NCI-H2081 treated with DMSO at 0.1 percent for 48 hours (cell line): ENCODE results near the gene KCNJ2.

Experiments used
- DNase-seq: peaks from one replicate; lab custom pipeline; 2025; lab: John Stamatoyannopoulos, UW

KCNJ2 gene

DNA sequence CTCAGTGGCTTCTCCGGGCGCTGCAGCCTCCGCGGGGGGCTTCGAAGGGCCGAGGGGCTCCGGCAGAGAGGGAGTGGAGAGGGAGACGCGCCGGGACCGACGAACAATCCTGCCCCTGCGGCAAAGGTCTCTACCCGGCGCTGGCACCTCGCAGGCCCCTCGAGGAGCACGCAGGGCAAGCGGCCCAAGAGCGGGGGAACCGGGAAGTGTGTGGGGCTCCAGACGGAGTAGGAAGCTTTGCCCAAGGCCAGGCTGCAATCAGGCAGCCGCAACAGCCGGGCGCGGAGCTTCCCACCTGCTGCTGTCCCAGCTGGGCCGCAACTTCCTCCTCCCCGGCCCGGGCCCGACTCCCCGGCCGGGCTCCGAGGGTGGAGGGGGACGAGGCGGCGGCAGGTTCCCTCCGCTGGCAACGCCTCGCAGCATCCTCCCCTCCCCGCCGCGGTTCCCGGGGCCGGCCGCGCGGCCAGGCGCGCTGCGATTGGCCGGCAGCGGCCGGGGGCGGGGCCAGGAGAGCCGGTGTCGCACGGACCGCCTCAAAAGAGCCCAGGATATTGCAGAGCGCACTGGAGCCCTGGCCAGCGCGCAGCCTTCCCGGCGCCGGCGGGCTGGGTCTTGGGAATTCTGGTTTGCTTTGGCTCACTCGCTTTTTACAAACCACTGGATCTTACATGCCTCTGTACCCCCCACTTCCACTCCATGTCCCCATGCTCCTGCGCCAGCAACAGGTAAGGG lies at the start of gene KCNJ2:
Gene KCNJ2 (plus strand): TSS at position 556 of the 732 bp plus-strand sequence. CDS start 5,508 bp downstream, outside the sequence.
- DNase-seq, result peak; percentile 57

DNA sequence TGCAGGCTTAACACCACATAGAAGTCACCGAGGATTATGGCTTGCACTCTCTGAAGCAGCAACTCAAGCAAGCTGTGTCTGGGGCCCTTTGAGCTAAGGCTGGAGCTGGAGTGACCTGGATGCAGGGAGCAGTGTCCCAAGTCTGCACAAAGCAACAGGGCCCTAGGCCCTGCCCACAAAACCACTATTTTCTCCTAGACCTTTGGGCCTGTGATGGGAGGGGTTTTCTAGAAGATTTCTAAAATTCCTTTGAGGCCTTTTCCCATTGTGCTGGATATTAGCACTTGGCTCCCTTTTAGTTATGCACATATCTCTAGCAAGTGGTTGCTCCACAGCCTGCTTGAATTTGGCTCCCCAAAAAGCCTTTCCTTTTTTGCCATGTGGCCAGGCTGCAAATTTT lies 49.8 kb upstream of the KCNJ2 start:
- no peak for DNase-seq

DNA sequence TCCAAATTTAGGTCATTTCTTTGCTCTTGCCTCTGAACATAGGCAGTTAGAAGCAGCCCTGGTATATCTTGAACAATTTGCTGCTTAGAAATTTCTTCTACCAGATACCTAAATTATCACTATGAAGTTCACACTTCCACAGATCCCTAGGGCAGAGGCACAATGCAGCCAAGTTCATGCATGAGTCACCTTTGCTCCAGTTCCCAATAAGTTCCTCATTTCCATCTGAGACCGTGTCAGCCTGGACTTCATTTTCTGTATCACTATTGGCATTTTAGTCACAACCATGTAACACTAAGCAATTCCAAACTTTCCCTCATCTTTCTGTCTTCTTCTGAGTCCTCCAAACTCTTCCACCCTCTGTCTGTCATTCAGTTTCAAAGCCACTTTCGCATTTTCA lies 49.3 kb upstream of the KCNJ2 start:
- no peak for DNase-seq

DNA sequence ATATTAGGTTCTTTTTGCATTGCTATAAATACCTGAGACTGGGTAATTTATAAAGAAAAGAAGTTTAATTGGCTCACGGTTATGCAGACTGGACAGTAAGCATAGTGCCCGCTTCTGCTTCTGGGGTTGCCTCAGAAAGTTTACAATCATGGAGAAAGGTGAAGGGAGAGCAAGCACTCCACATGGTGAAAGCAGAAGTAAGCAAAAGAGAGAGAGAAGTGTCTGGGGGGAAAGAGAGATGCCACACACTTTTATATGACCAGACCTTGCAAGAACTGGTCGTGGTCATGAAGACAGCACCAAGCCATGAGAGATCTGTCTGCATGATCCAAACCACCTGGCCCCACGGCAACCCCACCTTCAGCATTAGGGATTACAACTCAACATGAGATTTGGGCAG lies 48.9 kb upstream of the KCNJ2 start:
- DNase-seq, result no peak

- no peak for DNase-seq
Observed at GRCh38 chr17:70121126-70121525, 48.2 kb upstream of the KCNJ2 start.

DNA sequence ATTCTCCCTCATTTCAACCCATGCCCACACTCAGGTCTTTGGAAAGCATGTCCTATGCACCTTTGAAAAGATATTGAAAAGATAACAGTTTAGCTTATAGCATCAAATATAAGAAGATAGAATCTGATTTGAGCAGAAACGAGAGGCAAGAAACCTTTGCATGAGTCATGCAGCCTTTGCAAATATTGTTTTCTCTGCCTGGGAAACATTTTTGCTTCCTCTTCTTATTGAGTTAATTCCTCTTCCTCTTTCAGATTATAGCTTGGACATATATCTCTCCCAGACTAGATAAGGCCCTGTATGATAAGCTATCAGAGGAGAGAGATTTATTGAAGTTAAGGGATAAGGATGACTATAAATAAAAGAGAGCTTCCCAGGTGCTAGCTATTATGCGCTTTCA lies 46.1 kb upstream of the KCNJ2 start:
- DNase-seq, result no peak

DNA sequence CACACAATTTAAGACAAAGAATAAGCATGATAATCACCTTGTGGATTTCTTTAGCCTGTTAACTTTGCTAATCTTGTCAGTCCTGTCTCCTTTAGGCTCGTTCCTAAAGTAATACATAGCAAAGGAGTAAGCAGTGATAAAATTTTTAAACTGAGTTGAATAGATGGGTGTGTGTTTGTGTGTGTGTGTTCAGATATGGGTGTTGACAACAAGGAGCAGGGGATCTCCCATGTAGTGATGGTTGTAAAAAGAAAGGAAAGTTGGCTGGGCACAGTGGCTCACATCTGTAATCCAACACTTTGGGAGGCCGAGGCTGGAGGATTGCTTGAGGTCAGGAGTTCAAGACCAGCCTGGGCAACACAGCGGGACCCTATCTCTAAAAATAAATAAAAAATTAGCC lies 44.6 kb upstream of the KCNJ2 start:
- no peak for DNase-seq

DNA sequence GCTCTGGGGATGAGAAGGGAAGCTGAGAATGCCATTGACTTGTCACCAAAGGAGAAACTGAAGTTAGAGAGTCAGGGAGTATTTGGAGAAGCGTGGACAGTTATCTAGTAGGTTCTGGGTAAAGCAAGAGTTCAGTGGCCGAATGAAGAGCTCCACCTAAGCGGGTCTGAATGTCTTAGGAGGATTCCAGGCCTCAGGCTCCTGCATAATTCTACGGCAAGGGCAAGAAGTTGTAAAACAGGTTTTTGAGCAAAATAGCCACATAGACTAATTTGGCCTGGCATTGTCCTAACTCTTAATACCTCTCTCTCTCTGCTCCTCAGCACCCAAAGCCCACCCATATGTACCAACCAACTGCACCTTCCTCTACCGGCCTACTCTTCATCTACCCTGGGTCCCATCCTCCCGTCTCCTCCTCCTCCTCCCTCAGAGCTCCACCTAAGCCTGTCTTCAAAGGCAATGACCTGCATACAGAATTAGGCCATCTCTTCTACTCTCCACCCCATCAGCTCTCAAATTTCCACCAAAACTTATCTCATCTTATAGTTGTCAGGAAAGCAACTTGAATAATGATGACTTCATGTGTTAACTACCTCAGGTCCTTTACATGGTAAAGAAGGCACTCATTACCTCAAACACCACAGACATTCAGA lies 42.0 kb upstream of the KCNJ2 start:
- DNase-seq, result no peak

GRCh38 chr17:70128727-70129238 lies 40.5 kb upstream of the KCNJ2 start:
- DNase-seq, result no peak

- no peak for DNase-seq
Observed at GRCh38 chr17:70130289-70130688, 39.0 kb upstream of the KCNJ2 start.

- no peak for DNase-seq
Observed at GRCh38 chr17:70132505-70132904, 36.8 kb upstream of the KCNJ2 start.

GRCh38 chr17:70134042-70134441 lies 35.3 kb upstream of the KCNJ2 start:
- DNase-seq, result no peak

DNA sequence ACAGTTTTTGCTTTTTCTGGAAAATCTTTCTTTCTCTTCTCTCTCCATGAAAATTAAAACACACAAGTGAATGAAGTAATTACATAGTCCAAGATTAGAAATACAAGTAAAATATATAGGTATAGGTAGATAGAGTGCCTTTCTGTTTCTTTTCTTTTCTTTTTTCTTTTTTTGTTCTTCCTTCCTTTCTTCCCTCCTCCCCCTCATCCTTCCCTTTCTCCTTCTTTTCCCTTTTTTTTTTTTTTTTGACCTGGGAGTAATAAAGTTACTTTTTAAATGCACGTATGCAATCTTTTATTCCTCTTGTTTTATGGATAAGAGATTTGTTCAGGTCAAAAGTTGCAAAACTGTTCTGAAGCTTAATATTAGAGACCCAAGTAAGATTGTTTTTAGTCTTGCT lies 34.6 kb upstream of the KCNJ2 start:
- no peak for DNase-seq

GRCh38 chr17:70136131-70136530 lies 33.2 kb upstream of the KCNJ2 start:
- DNase-seq, result no peak

- no peak for DNase-seq
Observed at GRCh38 chr17:70137451-70138230, 31.7 kb upstream of the KCNJ2 start.

- DNase-seq, result no peak
Observed at GRCh38 chr17:70138291-70138865, 31.0 kb upstream of the KCNJ2 start.

DNA sequence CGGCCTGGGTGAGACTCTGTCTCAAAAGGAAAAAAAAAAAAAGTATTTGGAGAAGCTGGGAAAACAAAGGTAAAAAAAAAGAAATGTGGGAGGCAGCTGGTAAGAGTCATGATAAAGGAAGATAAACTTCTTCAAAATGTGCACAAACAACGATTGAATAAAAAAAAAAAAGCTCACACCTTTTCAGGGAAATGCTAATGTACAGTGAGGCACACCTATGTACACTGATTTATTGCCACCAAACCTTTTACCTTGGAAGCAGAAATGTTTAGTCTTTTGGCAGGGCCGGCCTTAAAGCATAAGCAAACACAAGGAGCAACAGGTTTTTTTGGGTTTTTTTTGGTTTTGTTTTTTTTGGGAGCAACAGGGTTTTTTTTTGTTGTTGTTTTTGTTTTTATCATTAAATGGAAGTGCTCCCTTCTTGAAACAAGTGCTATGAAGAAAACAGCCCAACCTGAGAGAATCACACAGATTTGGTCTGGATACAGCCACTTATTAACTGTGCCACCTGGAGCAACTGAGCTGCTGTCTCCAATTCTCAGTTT lies 29.8 kb upstream of the KCNJ2 start:
- no peak for DNase-seq

DNA sequence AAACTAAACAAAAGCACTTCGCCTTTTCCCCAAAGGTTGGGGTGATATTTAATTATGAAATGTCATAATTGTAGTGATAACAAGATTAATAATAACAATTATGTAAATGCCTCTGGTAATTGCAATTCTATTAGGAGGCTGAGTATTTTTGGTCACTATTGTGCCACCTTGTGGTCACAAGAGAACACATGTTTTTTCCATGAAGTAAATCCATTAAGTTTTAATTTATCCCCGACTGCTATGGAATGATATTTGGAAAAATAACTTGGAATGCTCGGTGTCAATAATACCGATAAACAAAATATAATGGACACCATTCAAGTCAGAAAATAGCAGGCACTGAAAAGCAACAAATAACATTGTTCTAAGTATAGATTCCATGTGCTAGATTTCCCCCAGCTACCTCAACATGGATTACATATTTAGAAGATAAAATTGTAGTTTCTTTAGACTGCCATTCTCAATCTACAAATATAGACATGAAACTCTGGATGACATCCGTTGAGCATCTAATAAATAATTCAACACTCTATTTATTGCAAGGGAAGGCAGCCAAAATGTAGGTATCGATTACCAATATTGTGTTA lies 25.0 kb upstream of the KCNJ2 start:
- DNase-seq, result no peak

DNA sequence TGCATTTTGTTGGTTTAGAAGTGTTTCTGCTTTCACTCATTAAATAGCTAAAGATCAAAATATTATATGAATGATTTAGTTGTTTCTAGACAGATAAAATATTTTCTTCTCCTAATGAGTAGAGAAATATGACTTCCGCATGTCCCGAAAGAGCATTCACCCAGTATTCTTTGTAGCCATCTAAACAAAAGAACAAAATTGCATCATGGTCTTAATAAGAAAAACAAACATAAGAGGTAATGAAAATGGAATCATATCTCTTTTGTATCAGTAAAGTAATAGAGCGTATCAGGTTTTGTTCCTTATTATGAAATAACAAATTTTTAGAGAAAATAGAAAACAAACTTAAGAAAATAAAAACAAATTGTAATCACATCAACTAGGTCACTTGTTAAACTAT lies 16.1 kb upstream of the KCNJ2 start:
- no peak for DNase-seq

- DNase-seq, result no peak
Observed at GRCh38 chr17:70157151-70157550, 12.2 kb upstream of the KCNJ2 start.

DNA sequence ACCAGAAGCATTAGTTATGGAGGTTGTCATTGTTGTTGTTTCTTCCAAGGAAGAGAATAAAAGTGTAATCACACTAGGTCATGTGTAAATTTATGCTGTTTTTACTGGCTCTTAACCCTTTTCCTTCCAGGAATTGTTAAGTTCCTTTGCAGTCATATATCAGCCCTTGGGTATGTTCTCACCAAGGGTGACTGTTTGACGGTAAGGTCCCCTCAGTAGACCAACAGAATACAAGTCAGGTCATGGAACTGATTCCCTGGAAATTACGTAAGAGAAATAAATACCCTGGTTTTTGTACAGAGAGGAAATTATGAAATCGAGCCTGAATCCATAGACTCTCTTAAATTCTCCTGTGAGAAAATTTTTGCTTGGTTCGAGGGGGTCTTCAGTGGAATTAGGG lies 11.2 kb upstream of the KCNJ2 start:
- DNase-seq, result no peak

- DNase-seq, result no peak
Observed at GRCh38 chr17:70158591-70158990, 10.7 kb upstream of the KCNJ2 start.
